ENCODE results near the gene RAD51C. TPM values are rescaled to one million over a fixed set of nuclear protein-coding genes. Genes with fewer than 3 reads are reported as not detected.

RAD51C gene
- total RNA-seq, 1 donor from 2014 or later: 9.4 TPM

DNA sequence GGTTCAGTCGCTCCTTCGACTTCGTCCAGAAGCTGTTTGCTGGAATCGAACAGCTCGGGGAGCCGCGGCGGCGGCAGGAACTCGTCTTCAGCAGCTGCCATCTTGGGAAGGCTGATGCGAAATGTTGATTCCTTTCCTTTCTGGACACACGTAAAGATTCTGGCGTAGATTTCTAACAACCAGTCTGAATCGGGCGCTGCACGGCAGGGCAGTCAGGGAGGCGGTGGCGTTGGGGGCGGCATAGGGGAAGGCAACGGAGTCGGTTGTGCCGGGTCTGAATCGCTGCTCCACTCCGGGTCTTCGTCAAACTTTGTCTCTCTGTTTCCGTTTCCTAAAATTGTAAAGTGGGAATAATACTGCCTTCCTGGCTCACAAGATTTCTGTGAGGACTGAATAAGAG lies 30.9 kb upstream of the RAD51C start:
- H3K27me3 ChIP-seq (ENCODE audit: insufficient read depth, low read length): peaks cover 5% of the 10 kb centered on the region
- H3K4me2 ChIP-seq (ENCODE audit: low read length): no peak overlapping the region
- no peaks in the 10 kb centered on the region for H3K4me1 ChIP-seq (ENCODE audit: insufficient read depth, low read length)
- no peak overlapping the region for H3K9ac ChIP-seq (ENCODE audit: low read length)
- FAIRE-seq (no peak), DNase-seq (ENCODE audit: low read depth) (no peak)
- H3K27ac ChIP-seq (ENCODE audit: low read depth, low read length): no peak overlapping the region
- H3K4me3 ChIP-seq (ENCODE audit: insufficient read depth, low read depth, low read length): no peak overlapping the region
- no peak overlapping the region for H2AFZ ChIP-seq (ENCODE audit: low read depth, low read length)
- no peaks in the 10 kb centered on the region for H3K36me3 ChIP-seq (ENCODE audit: insufficient read depth, low read length)
- no peak overlapping the region for H3K4me3 Mint-ChIP-seq (ENCODE audit: unreplicated experiment)
- no peaks in the 10 kb centered on the region for H3K79me2 ChIP-seq (ENCODE audit: insufficient read depth, low read length)
- H3K4me1 Mint-ChIP-seq (ENCODE audit: low read depth, unreplicated experiment): peaks cover 7% of the 10 kb centered on the region
- H4K20me1 ChIP-seq (ENCODE audit: insufficient read depth, low read length): no peaks in the 10 kb centered on the region
- no peaks in the 10 kb centered on the region for H3K9me3 Mint-ChIP-seq (ENCODE audit: unreplicated experiment)
- H3K27ac Mint-ChIP-seq (ENCODE audit: unreplicated experiment): no peak overlapping the region
- no peak for TF ChIP-seq CTCF (IDR thresholded peaks at IDR 0.05; ENCODE audit: insufficient read depth, low read depth, low read length)
- no peak for TF ChIP-seq EZH2 (IDR thresholded peaks at IDR 0.05; ENCODE audit: insufficient read depth, low read length)
- H3K9me3 ChIP-seq (ENCODE audit: insufficient read depth, low read depth, low read length): no peaks in the 10 kb centered on the region
- H3K27me3 Mint-ChIP-seq (ENCODE audit: low read depth, unreplicated experiment): peaks cover 4% of the 10 kb centered on the region
- no peaks in the 10 kb centered on the region for H3K36me3 Mint-ChIP-seq (ENCODE audit: low read depth, unreplicated experiment)

DNA sequence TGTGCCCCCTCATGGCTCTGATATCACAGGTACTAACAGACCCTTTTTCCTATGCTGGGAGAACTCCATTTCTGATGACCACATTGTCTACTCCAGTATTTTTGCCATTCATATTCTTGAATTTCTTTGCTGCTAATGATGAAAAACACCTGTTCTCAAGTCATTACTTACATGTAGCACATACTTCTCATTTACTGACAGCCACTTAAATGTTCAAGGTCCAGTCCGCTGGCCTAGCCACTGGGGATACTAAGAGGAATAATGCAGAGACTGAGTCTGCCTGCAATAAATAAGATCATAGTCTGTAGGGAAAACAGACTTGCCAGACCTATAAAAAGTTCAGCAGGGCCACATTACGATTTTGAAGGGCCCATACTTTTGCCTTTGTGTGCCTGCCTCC lies 28.1 kb upstream of the RAD51C start:
- no peaks in the 10 kb centered on the region for H3K79me2 ChIP-seq (ENCODE audit: insufficient read depth, low read length)
- no peak overlapping the region for H2AFZ ChIP-seq (ENCODE audit: low read depth, low read length)
- H3K9me3 ChIP-seq (ENCODE audit: insufficient read depth, low read depth, low read length): no peaks in the 10 kb centered on the region
- no peak for DNase-seq (ENCODE audit: low read depth)
- H3K4me1 ChIP-seq (ENCODE audit: insufficient read depth, low read length): peaks cover 4% of the 10 kb centered on the region
- Mint-ChIP-seq H3K27ac (ENCODE audit: unreplicated experiment) (no peak overlapping the region), H3K27me3 (ENCODE audit: low read depth, unreplicated experiment) (peaks cover 4% of the 10 kb centered on the region), H3K4me1 (ENCODE audit: low read depth, unreplicated experiment) (peaks cover 6% of the 10 kb centered on the region), H3K4me3 (ENCODE audit: unreplicated experiment) (no peak overlapping the region), H3K9me3 (ENCODE audit: unreplicated experiment) (no peaks in the 10 kb centered on the region), H3K36me3 (ENCODE audit: low read depth, unreplicated experiment) (no peaks in the 10 kb centered on the region)
- H3K27ac ChIP-seq (ENCODE audit: low read depth, low read length): no peak overlapping the region
- TF ChIP-seq CTCF (IDR thresholded peaks at IDR 0.05; ENCODE audit: insufficient read depth, low read depth, low read length) (no peak), EZH2 (IDR thresholded peaks at IDR 0.05; ENCODE audit: insufficient read depth, low read length) (no peak)
- H4K20me1 ChIP-seq (ENCODE audit: insufficient read depth, low read length): no peaks in the 10 kb centered on the region
- H3K4me3 ChIP-seq (ENCODE audit: insufficient read depth, low read depth, low read length): no peak overlapping the region
- no peaks in the 10 kb centered on the region for H3K36me3 ChIP-seq (ENCODE audit: insufficient read depth, low read length)
- peaks cover 5% of the 10 kb centered on the region for H3K27me3 ChIP-seq (ENCODE audit: insufficient read depth, low read length)
- no peak for FAIRE-seq
- no peak overlapping the region for H3K9ac ChIP-seq (ENCODE audit: low read length)
- no peak overlapping the region for H3K4me2 ChIP-seq (ENCODE audit: low read length)

DNA sequence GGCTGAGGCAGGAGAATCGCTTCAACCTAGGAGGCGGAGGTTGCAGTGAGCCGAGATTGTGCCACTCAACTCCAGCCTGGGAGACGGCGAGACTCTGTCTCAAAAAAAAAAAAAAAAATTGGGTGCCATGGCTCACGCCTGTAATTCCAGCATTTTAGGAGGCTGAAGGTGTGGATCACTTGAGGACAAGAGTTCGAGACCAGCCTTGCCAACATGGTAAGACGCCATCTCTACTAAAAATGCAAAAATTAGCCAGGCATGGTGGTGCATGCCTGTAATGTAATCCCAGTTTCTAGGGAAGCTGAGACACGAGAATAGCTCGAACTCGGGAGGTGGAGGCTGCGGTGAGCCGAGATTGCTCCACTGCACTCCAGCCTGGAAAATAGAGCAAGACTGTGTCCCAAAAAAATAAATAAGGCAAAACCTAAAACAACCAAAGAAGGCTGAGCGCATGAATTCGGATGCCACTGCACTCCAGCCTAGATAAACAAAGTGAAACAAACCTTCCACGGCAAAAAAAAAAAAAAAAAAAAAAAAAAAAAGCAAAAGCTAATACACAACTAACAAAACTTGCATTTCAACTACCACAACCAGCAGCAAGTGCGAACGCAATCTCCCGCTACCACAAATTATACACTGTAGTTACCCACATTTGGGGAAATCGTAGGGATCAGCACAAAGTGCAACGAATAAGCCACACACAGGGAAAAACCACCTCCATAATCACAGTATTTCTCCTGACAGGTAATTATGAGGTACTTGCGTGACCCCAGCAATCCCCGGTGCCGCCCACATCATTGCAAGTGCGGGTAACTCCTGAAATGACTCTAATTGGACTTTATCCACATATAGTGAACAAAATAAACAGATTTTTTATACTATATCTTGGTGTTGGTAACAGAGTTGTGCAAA lies 26.2 kb upstream of the RAD51C start:
- Histone ChIP-seq H3K9me3 (ENCODE audit: insufficient read depth, low read depth, low read length) (no peaks in the 10 kb centered on the region), H3K27me3 (ENCODE audit: insufficient read depth, low read length) (no peaks in the 10 kb centered on the region), H3K4me1 (ENCODE audit: insufficient read depth, low read length) (peaks cover 4% of the 10 kb centered on the region), H2AFZ (ENCODE audit: low read depth, low read length) (no peak overlapping the region), H3K79me2 (ENCODE audit: insufficient read depth, low read length) (no peaks in the 10 kb centered on the region), H4K20me1 (ENCODE audit: insufficient read depth, low read length) (no peaks in the 10 kb centered on the region), H3K4me2 (ENCODE audit: low read length) (no peak overlapping the region), H3K9ac (ENCODE audit: low read length) (no peak overlapping the region), H3K27ac (ENCODE audit: low read depth, low read length) (no peak overlapping the region), H3K4me3 (ENCODE audit: insufficient read depth, low read depth, low read length) (no peak overlapping the region), H3K36me3 (ENCODE audit: insufficient read depth, low read length) (no peaks in the 10 kb centered on the region)
- DNase-seq (ENCODE audit: low read depth): no peak
- TF ChIP-seq EZH2 (IDR thresholded peaks at IDR 0.05; ENCODE audit: insufficient read depth, low read length): no peak
- no peak for TF ChIP-seq CTCF (IDR thresholded peaks at IDR 0.05; ENCODE audit: insufficient read depth, low read depth, low read length)
- Mint-ChIP-seq H3K4me3 (ENCODE audit: unreplicated experiment) (no peak overlapping the region), H3K27ac (ENCODE audit: unreplicated experiment) (no peak overlapping the region), H3K27me3 (ENCODE audit: low read depth, unreplicated experiment) (peaks cover 8% of the 10 kb centered on the region), H3K4me1 (ENCODE audit: low read depth, unreplicated experiment) (peaks cover 6% of the 10 kb centered on the region), H3K9me3 (ENCODE audit: unreplicated experiment) (no peaks in the 10 kb centered on the region), H3K36me3 (ENCODE audit: low read depth, unreplicated experiment) (no peaks in the 10 kb centered on the region)
- no peak for FAIRE-seq
